ENCODE results near the gene METTL26.

DNA sequence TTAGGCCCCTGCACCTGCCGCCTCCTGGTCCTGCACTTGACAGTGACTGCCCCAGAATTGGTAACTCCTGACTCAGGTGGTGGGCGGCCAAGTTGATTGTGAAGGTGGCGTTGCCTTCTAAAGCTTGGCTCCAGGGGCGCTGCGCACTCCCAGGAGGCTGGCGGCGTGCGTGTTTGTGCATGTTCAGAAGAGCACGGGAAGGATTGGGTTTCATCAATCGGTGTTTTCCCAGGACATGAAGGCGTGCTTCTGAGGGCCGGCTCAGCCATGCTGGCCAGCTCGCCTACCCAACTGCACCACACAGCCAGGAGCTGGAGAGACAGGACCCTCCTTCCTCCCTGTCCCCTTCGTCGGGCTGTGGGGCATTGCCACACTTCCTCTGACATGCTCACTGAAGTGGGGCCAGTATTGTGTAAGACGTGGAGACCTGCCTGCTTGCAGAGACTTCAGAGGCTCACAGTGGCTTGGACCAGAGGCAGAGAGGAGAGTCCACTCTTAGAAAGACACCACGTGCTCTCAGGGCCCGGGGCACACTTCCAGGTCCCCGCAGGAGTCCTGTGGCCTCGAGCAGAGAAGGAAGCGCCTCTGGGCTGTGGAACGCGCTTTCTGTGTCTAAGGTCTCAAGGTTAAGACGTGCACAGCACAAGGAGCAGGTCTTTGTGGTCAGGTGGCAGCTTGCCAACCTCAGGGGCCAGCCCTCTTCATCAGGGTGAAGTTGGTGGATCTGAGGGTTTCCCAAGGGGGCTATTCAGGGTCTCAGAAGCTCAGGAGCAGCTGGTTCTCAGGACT lies 43.4 kb downstream of the METTL26 start:
- TF ChIP-seq, protein P1, sequence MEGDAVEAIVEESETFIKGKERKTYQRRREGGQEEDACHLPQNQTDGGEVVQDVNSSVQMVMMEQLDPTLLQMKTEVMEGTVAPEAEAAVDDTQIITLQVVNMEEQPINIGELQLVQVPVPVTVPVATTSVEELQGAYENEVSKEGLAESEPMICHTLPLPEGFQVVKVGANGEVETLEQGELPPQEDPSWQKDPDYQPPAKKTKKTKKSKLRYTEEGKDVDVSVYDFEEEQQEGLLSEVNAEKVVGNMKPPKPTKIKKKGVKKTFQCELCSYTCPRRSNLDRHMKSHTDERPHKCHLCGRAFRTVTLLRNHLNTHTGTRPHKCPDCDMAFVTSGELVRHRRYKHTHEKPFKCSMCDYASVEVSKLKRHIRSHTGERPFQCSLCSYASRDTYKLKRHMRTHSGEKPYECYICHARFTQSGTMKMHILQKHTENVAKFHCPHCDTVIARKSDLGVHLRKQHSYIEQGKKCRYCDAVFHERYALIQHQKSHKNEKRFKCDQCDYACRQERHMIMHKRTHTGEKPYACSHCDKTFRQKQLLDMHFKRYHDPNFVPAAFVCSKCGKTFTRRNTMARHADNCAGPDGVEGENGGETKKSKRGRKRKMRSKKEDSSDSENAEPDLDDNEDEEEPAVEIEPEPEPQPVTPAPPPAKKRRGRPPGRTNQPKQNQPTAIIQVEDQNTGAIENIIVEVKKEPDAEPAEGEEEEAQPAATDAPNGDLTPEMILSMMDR (IDR thresholded peaks at IDR 0.05; ENCODE audit: low read depth, low read length, missing input control), result no peak
- TF ChIP-seq, protein P2, sequence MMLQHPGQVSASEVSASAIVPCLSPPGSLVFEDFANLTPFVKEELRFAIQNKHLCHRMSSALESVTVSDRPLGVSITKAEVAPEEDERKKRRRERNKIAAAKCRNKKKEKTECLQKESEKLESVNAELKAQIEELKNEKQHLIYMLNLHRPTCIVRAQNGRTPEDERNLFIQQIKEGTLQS (IDR thresholded peaks at IDR 0.05), result no peak
